IPS DF 19.7 (cell line): ENCODE results near the gene CAPN10.

Experiments used
- DNase-seq: peaks from one replicate; pipeline ENCODE4 v3.0.0-alpha.2; 2013; ENCODE audit warnings: low read depth, low spot score

Gene CAPN10

DNA sequence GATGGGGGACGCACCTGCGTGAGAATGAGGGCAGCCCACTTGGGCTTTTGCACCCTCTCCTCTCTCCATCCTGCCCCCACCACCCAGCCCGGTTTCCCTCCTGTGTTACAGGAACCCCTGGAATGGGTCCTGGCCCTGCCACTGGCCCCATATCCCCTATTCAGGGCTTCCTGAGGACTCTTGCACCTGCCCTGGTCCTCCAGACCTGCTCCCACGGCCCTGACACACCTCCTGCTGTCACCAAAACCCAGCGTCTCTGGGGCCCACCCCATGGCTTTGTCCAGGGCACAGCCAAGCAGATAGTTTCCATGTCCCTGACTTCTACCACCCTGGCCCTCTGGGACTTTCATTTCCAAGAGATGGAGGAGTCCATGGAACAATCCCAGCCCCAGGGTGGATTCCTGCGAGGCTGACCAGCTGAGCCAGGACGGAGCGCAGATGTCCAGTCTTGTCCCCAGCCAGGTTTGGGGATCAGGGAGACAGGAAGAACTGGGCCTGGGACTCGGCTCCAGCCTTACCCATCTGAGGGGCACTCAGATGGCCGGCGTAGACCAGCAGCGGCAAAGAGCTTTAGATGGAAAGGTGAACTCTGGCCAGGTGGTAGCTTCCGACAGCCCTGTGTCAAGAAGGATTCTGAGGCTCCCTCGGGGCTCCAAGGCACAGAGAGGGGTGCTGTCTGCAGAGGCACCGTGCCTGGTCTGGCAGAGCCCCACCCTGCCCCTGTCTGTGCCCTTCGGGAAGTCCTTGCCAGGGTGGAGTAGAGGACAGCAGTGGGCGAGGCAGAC, 50.8 kb downstream of the CAPN10 start:
- no peak for DNase-seq

DNA sequence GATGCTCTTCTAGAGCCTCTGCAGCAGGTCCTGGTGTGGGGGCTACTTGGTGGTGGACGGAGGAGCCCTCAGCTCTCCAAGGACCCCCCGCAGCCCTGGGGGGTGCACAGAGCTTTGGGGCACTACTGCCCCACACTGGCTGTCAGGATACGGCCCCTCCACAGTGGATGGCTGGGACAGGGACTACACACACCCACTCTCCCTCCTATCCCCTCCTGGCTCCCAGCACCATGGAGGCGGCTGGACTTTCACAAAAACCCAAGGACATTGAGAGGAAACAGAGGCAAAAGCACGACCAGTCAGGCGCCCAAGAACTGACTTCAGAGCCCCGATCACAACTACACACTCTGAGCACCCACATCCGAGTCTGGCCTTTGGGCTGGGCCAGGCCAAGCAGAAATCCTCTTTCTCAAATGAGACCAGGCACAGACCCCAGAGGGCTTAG, 51.4 kb downstream of the CAPN10 start:
- DNase-seq = no peak

DNA sequence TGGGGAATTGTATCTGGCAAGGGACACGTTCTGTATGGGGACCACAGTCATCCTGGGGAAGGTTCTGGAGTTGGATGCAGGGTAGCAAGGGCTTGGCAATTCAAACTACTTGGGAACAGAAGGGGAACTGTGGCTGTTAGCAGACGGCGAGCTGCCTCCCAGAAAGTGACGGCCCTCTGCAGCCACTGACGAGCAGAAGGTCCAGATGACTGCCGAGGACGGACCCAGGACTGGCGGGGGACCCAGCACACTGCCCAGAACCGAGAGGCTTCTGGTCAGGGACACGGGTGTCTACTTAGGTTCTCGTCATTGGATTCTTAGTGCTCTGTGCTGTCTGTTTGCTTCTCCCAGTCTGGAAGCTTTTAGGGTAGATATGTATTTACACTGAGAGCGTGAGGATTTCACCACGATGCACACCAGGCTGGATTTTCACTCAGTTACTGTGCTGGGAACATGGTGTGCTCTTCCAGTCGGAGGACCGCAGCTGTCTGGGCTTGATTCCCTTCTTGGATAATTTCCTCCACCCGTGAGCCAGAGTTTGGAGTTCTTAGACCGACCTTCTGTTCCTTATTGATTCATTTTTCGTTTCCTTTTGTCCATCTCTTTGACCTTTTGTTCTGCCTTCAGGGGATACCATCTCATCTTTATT, 52.1 kb downstream of the CAPN10 start:
- DNase-seq = no peak

DNA sequence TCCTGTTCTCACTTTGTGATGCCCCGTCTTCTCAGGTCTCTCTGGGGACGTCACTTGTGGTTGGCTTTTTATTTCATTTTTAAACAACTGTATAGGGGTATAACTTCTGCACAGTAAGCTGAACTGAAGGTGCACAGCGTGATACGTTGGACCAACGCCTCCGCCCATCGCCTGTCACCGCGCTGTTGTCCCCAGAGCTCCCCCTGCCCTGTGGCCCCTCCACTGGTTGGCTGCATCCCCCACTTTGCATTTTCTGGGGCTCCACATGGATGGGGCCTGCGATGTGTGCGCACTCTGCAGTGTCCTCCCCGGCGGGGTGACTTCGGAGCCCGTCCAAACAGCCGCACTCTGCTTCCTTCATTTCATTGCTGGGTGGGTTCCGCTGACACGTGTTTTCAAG, 53.0 kb downstream of the CAPN10 start:
- DNase-seq = no peak

DNA sequence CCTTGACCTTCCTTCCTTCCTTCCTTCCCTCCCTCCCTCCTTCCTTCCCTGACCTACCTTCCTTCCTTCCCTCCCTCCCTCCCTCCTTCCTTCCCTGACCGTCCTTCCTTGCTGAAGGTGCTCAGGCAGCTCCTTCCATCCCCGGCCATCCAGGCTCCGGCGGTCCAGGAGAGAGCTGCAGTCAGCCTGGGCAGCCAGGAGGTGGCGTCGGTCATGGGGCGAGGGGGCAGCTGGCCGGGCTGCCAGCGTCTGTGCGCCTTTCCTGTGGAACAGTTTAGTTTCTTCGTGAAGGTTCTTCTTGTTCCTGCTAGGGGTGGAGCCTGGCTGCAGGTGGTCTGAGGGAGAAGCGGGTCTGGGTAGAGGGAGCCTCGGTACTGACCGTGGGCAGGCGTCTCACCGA, 54.4 kb downstream of the CAPN10 start:
- peak; percentile 35 for DNase-seq

DNA sequence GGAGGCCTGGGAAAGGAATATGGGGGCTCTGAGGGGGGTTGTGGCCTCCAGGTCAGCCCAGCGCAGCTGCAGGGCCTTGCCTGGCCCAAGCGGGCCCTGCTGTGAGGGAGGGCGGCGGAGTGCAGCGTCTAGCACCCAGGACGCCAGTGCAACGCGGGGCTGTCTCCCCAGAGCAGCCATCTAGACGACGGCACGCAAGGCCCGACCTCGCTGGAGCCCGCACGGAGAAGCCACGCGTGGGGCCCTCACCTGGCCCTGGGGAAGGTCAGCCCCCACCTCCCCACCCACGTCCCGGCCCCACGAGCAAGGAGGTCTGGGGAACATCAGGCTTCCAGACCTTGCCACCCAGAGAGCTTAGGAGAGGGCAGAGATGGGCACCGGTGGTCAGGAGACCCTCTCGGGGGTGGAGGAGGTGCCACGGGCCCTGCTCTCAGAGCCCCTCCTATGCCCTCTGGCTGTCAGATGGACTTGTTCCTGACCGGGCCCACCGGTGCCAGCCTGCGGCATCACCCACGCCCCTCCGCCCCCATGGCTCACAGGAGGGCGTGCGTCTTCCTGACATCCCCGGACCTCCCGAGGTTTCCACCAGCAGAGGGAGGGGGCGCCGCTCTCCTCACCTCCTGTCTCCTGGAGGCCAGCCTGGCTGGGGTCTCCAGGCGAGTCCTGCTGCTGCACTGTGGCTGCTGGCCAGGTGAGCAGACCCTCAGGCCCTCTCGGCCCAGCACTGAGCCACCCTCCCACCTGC, 55.7 kb downstream of the CAPN10 start:
- DNase-seq = no peak

DNA sequence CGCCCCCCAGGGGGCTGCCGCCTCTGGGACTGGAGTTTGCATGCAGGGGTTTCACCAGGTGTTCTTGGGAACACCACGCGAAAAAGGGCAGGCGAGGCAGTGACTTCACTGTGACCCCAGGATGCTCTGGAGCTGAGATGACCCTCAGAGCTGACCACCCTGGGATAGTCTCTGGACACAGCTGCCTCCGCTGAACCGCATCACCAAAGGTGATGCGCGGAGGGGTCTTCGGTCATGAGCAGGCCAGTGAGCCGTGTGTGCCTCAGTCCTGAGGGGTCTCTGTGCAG, 56.2 kb downstream of the CAPN10 start:
- DNase-seq = no peak

DNA sequence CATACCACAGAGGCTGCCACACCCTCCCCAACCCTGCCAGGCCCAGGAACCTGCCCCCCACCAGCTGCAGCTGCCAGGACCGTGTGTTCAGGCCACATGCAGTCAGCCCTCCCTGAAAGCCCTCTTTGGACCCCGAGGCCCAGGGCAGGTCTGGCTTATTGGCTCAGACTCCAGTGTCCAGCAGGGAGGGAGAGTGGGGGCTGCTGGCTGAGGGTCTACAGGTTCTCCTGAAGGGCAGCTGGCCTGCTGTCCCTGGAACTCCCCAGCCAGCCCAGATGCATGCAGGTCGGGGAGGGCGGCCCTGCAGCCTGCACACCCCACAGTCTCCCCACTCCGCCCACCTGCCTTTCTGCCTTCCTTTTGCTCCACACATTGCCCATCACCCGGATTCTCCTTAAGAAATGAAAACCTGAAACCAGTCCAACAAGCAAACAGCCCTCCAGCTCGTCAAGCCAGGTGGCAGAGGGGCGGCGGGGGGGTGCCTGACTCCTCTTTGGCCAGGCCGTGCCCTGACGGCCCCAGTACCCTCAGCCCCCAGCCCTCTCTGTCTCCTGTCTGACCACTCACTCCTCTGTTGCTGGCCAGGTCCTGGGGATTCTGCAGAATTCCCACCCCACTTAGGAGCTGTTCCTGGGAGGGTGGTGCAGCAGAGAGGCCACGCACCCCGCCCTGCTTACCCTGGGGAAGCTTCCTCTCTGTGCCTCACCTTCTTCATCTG, 56.7 kb downstream of the CAPN10 start:
- no peak for DNase-seq

DNA sequence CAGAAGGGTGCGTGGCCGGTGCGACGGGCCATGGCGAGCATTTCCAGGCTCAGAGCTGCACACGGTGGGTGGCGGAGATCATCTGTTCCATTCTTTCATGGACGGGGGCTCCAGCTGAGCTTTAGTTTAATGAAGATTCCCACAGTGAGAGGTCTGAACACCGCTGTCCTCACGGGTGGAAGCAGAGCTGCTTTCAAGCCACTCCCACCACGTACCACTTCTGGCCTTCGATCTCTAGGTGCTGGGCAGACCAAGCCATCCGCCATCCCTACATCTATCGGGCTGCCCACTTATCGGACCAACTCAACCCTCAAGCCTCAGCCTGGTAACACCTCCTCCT, 57.2 kb downstream of the CAPN10 start:
- DNase-seq = no peak

DNA sequence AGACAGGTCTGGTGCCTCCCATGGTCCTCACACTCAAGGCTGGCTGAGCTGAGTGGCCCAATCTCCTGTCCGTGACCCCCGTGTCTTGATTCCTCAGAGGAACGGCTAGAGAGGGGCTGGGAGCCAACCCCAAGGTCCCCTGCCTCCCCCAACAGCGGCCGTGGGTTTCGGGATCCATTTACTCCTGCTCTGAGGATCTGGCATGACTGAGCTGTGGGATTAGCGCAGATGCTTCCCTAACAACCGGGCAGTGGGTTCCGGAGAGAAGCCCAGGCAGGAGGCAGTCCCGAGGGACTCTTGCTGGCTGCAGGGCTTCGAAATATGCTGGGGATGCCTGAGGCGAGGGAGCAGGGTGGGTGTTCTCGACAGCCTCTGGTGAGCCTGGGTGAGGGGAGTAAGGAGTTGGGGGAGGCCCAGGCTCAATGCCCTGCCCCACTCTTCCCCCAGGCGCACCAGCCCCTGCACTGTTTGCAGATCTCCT, 57.7 kb downstream of the CAPN10 start:
- DNase-seq = no peak

DNA sequence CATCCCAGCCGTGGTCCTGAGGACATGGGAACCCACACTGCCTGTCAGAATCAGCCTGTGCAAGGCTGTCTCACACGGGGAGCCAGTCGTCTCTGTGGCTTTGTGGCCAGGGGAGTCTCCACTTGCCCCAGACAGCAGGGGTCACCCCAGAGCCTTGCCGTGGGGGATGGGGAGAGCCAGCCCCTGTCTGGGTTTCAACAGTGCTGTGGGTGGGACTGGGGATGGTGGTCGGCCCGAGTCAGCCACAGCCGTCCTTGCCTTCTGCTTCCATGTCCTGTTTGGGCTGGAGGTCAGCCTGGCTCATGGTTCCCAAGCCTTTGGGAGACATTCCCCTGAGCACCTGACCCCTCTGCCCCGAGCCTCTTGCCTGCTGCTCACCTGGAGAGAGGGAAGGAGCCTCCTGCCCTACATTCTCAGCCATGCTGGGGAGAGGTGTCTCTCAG, 58.3 kb downstream of the CAPN10 start:
- DNase-seq = no peak

DNA sequence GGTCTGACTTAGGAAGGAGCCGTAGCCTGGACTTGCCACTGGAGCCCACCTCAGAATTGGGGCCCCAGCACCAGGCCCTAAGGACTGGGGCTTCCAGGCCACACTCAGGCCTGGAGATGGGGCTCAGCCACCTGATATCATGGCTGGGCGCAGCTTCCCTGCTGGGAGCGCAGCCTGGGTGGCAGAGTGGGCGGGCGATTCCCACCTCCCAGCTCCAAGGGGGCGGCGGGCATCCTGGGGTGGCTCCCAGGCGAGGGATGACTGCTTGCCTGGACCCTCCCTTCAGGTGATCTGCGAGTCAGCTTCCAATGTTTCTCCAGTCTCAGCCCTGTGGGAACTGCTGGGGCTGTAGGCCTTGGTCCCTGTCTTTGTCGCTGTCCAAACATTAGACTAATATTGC, 58.8 kb downstream of the CAPN10 start:
- no peak for DNase-seq

DNA sequence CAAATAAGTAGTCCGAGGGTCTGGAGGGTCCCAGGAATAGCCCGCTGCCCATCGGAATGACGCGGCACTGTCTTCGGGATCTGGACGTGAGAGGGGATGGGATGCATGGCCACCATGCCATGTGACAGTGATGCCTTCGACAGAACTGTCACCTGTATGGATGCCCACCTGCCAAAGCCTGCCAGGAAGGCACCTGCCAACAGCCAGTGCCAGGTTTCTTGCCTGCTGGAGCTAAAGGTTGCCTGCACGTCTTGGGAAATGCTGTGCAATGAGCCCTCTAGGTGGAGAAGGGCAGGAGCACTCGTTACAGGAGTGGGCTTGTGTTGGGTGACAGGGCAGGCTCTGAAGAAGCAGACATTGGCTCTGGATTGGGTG, 59.3 kb downstream of the CAPN10 start:
- DNase-seq = no peak

DNA sequence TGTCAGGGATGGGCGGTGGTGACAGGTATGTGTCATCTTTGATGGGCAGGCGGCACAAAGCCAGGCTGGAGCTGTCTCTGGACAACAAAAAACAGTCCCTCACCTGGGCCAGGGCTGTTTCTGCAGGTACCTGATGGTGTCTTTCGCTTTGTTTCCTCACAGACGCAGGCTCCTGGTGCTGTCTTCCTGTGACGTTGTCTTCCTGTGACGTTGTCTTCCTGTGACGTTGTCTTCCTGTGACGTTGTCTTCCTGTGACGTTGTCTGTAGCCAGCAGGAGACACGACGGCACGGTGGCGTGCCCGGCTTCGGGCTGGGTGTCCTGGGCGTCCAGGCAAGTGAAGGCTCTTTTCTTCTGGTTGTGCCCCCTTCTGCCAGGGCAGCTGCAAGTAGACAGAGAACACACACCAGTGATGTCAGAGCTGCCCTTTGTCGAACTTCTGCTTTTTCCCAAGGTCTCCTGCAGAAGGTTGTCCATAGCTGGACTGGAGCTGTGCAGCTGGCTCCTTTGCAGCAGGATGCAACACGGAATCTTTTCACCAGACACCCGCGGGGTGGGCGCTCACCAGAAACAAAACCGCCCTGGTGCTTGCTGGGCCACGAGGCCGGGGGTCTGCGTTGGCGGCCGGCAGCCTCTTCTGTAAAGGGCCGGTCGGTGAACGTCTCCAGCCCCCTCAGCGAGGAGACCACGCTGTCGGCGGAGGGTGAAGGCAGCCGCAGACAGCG, 59.8 kb downstream of the CAPN10 start:
- DNase-seq = no peak

DNA sequence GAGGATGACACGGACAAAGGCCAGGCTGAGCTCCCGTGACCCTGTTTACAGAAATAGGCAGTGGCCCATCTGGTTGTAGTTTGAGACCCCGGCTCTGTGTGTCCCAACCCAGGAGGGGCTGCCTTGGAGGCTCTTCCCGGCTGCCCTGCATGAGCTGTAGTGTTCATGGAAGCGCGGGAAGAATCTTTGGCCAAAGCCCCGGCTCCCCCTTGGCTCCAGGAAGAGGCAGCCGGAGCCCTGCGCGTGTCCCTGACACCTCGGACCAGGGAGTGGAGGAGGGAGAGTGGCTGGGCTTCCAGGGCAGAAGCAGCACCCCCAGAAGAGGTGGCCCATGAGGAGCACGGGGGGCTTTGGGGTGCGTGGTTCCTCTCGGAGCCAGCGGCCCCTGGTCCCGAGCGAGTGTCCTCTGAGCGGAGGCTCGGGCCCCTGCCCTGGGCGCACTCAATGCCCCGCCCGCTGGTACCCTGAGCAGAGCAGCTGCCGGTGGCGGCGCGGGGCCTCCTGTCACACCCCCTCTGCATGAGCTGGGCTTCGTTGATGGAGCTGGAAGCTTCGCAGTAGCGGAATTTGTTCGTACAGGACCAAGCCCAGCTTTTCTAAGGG, 60.5 kb downstream of the CAPN10 start:
- DNase-seq = no peak

DNA sequence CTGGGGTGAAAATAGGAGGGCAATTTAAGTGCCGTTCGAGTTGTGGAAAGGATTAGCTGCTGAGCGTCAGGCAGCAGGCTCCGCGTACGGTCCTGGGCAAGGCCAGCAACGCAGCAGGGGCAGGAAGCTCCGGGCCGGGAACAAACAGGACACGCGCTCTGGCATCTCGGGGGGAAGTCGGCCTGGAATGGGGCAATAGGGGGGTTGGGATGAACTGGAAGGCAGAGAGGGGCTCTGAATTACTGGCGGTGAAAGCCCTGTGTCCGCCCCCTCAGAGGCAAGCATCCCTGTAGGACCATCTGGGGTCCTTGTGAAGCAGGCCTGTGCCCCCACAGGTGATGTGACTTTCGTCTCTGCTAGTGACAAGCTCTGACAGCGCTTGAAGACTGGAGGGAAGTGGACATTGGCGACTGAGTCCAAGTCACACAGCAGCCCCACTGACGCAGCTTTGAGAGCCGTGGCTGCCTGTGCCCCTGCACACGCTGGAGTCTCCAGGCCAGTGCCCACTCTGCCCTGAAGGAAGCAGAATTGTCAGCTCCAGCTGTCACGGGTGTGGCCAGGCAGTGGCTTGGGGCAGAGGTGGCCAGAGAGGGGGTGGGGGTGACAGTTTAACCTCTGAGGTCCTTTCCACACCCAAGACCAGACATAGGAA, 61.1 kb downstream of the CAPN10 start:
- no peak for DNase-seq

DNA sequence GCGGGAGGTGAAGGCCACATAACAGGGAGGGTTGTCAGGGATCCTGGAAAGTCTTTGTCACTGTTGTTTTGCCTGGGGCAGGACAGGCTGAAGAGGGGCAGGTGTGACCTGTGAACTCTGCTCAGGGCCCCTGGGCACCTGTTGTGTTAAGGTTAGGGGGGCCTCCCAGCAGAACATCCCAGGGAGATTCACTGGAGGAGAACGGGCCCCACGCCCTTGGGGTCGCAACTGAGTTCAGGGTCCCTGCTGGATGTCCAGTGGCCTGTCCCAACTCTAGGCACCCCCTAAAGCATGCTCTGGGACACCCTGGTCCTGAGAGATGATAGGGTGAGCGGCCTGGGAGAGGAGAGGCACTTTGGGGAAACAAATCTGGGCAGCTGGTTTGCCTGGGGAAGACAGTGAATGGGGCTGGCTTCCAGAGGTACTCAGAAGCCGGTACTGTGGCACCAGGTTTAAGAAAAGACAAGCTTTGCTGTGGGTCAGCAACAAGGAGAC, 61.7 kb downstream of the CAPN10 start:
- DNase-seq = no peak
